Esophagus squamous epithelium (tissue), 4 donors: ENCODE data around the gene CPA5.

Experiments
- CTCF ChIP-seq, 6 experiments: fragments of 450-650 bp in 4 of 6; fragments of 200-600 bp in 2 of 6; sonication (generic) in 2 of 6; IDR thresholded peaks; one replicate each; pipeline ENCODE4 v1.5.1; 2016 to 2019; ENCODE audit warnings: antibody characterized with exemption in 6 of 6, mild to moderate bottlenecking in 4 of 6, moderate library complexity in 4 of 6
- POLR2A ChIP-seq, 4 donors: fragments of 450-650 bp; IDR thresholded peaks; one replicate each; pipeline ENCODE4 v1.6.1; 2017; ENCODE audit warnings: antibody characterized with exemption in 4 of 4, mild to moderate bottlenecking in 4 of 4, moderate library complexity in 3 of 4

- no peak for TF ChIP-seq CTCF (IDR thresholded peaks at IDR 0.05)
- TF ChIP-seq POLR2A (IDR thresholded peaks at IDR 0.05) = no peak
These were observed 65.1 kb downstream of the CPA5 start for GRCh38 chr7:130409712-130410072.
